Left ventricle myocardium superior (tissue), 1 donor: ENCODE results near the gene DOP1B. TPM values are rescaled to one million over a fixed set of nuclear protein-coding genes. Genes with fewer than 3 reads are reported as not detected.
A peak's percentile ranks its signal among the peaks of the same experiment; 100 is the strongest.

Source experiments
- ATAC-seq: fragments of 200-7000 bp; cut with Tn5 transposase; one replicate; pipeline ENCODE4 v1.9.1; 2020; ENCODE audit warnings: mild to moderate bottlenecking, moderate library complexity
- DNase-seq: peaks from one replicate; pipeline ENCODE4 v3.0.0-alpha.2; 2020
- intact Hi-C: fragments of 100-400 bp; cut with micrococcal nuclease; formaldehyde crosslinking; loops from one replicate; pipeline ENCODE4 v1.11.0; 2022
- long read RNA-seq: library from polyadenylated mRNA; unstranded; transcript quantifications from one replicate; pipeline ENCODE4 v2.0.0, GENCODE V29; 2021
- total RNA-seq: library from RNA; stranded (reverse); fragmentation: NEBNext Ultra II Directional; extraction: Animal tissue kit (Norgen Biotek cat#: 25700); gene quantifications from one replicate; pipeline ENCODE4 v1.2.1, GENCODE V29; 2021
- donor health status: DM: no; HTN: yes; CAD: no; lungs with severe emphysema.

The DOP1B gene, protein sequence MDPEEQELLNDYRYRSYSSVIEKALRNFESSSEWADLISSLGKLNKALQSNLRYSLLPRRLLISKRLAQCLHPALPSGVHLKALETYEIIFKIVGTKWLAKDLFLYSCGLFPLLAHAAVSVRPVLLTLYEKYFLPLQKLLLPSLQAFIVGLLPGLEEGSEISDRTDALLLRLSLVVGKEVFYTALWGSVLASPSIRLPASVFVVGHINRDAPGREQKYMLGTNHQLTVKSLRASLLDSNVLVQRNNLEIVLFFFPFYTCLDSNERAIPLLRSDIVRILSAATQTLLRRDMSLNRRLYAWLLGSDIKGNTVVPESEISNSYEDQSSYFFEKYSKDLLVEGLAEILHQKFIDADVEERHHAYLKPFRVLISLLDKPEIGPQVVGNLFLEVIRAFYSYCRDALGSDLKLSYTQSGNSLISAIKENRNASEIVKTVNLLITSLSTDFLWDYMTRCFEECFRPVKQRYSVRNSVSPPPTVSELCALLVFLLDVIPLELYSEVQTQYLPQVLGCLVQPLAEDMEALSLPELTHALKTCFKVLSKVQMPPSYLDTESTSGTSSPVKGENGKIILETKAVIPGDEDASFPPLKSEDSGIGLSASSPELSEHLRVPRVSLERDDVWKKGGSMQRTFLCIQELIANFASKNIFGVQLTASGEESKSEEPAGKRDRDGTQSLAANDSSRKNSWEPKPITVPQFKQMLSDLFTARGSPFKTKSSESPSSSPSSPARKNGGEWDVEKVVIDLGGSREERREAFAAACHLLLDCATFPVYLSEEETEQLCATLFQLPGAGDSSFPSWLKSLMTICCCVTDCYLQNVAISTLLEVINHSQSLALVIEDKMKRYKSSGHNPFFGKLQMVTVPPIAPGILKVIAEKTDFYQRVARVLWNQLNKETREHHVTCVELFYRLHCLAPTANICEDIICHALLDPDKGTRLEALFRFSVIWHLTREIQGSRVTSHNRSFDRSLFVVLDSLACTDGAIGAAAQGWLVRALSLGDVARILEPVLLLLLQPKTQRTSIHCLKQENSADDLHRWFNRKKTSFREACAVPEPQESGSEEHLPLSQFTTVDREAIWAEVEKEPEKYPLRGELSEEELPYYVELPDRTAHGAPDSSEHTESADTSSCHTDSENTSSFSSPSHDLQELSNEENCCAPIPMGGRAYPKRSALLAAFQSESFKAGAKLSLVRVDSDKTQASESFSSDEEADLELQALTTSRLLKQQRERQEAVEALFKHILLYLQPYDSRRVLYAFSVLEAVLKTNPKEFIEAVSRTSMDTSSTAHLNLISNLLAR (N-terminal part only)
- 15.8 TPM for total RNA-seq
- long read RNA-seq, partial matches to known transcripts: 7 of 7 reads
- long read RNA-seq, other reads (novel, unspliced or antisense): 0 of 7 reads

GRCh38 chr21:36156815-36157670, at the start of gene DOP1B:
Gene DOP1B, plus strand, starts transcription at chr21:36156824. Its CDS starts 7,910 bp downstream, at chr21:36164734.
- DNase-seq (no peak), ATAC-seq (peak; percentile 18)
- intact Hi-C loops: loop anchor here (10.0 kb wide), 1 partner anchor 178 kb away; no protein-coding TSS in a partner anchor

DNA sequence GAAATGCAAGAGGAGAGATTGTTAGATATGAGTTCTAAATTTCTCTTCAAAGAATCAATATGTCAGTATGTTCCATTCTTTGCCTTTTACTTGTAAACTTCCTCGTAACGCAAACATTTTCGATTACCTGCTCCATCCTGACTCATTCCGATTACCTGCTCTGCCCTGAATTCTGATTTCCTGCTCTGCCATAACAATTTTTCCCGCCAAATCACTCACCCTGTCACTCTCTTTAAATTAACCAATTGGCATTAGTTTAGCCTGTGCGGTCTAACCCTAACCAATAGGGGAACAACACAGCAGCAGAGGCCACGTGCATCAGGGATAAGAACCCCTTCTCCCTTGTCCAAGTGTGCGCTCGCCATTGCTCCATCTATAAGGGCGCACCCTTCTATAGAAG, 46.8 kb upstream of the DOP1B start:
- intact Hi-C loops: loop anchor here (10.0 kb wide), 1 partner anchor 45 kb away; the partner anchor contains the start of gene SETD4
- DNase-seq: no peak
- ATAC-seq: no peak

DNA sequence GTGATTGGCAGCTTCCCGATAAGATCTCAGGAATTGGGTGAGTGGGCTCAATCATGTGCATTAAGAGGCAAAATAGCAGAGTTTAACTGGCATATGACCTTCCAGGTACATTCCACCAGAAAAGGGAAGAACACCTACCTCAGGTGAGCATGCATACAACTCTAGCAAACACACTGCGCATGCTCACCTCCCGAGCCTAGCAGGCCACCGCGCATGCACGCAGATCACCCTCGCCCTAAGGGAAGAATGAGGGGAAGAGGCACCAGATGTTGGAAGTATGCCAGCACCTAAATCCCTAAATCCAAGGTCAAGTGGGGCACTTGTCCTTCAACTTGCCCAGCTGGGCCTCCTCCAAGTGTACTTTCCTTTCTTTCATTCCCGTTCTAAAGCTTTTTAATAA, 45.4 kb upstream of the DOP1B start:
- no peak for ATAC-seq
- intact Hi-C loops: loop anchor here (10.0 kb wide), 1 partner anchor 46 kb away; the partner anchor contains the start of gene SETD4
- DNase-seq: no peak

DNA sequence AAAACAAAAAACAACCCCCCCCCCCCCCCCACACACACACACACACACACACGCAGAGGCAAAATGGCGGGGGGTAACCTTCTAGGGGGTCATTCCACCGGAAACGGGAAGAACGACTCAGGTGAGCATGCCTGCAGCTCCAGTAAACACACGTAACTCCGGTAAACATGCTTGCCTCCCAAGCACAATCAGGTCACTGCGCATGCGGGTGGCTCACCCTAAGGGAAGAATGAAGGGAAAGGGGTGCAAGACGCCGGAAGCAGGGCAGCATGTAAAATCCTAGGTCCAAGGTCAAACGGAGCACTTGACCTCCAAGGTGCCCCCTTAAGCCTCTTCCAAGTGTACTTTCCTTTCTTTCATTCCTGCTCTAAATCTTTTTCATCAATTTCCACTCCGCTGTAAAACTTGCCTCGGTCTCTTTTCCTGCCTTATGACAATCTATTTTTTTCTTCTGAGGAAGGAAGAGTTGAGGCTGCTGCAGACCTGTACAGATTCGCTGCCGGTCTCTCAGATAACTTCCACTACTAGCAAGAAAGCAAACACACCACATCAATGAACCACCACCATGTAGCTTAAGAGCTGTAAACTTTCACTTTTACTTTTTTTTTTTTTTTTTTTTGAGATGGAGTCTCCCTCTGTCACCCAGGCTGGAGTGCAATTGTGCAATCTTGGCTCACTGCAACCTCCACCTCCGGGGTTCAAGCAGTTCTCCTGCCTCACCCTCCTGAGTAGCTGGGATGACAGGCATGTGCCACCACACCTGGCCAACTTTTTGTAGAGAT, 42.8 kb upstream of the DOP1B start:
- DNase-seq: no peak
- intact Hi-C loops: loop anchor here (10.0 kb wide), 1 partner anchor 49 kb away; the partner anchor contains the start of gene SETD4

GRCh38 chr21:36115138-36115730, 41.4 kb upstream of the DOP1B start:
- DNase-seq: no peak
- intact Hi-C loops: loop anchor here (10.0 kb wide), 1 partner anchor 50 kb away; the partner anchor contains the start of gene SETD4
- no peak for ATAC-seq

More for the DNA sequence above, 42.8 kb upstream of the DOP1B start:
- peak; percentile 40 for ATAC-seq

DNA sequence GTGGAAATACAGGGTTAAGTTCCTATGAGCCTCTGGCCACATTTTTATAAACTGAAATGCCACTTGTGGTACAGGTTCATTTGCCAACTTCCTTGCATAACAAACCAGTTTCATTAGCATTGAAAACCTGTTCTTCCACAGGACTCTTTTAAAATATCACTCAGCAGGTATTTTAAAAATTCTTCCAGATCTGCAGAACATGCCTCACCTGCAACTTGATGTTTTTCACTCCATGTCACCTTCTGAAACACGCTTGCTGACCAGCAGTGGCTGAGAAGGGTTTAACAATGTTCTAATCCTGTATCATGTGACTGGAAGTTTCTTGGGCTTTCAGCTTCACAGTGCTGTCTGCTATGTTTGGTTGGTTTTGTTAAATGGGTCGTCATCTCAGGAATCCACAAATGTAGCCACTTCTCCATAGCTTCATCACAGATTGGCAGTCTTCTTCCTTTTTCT, 39.3 kb upstream of the DOP1B start:
- intact Hi-C loops: loop anchor here (10.0 kb wide), 1 partner anchor 53 kb away; the partner anchor contains the start of gene SETD4
- no peak for ATAC-seq

DNA sequence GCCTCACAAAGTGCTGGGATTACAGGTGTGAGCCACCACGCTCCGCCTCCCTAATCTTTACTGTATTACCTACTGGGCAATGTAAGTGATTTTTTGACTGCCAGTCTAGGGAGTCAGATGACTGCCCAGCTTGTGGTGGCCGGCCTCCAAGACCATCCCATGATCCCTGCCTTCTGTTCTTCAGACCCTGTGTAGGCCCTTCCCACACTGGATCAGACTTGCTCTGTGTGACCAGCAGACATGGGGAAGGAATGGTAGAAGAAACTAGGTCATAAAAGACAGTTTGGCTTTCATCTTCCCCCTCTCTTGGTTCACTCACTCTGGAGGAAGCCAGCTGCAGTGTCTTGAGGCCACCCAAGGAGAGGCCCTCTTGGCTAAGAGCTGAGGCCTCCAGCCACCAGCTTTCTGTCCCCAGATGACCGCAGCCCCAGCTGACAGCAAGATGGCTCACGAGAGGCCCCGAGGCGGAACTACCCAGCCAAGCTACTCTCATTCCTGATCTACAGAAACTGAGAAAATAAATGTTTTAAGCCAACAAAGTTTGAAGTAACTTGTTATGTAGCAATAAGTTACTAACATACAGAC, 36.2 kb upstream of the DOP1B start:
- ATAC-seq: peak; percentile 85
- intact Hi-C loops: no loop called here
- peak; percentile 65 for DNase-seq

More for the DNA sequence above, 39.3 kb upstream of the DOP1B start:
- DNase-seq: no peak

DNA sequence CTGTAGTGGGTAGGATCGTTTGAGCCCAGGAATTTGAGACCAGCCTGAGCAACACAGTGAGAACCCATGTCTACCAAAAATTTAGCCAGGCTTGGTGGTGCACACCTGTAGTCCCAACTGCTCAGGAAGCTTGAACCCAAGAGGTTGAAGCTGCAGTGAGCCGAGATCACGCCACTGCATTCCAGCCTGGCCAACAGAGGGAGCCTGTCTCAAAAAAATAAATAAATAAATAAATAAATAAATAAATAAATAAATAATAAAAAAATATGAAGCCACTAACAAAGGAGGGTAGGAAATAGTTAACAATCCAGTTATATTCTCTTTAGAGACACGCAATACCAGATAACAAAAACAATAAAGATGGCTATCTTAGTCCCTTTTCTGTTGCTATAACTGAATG, 33.6 kb upstream of the DOP1B start:
- no peak for DNase-seq
- ATAC-seq: no peak
- intact Hi-C loops: no loop called here

GRCh38 chr21:36124395-36124794, 32.2 kb upstream of the DOP1B start:
- ATAC-seq (no peak), DNase-seq (no peak)
- intact Hi-C loops: no loop called here

- intact Hi-C loops: no loop called here
- DNase-seq: peak; percentile 55
- ATAC-seq: peak; percentile 31
Observed at GRCh38 chr21:36125512-36126207, 31.0 kb upstream of the DOP1B start.

GRCh38 chr21:36126208-36126565, 30.4 kb upstream of the DOP1B start:
- intact Hi-C loops: no loop called here
- DNase-seq: no peak
- no peak for ATAC-seq

GRCh38 chr21:36126621-36127110, 30.0 kb upstream of the DOP1B start:
- ATAC-seq (no peak), DNase-seq (no peak)
- intact Hi-C loops: no loop called here

DNA sequence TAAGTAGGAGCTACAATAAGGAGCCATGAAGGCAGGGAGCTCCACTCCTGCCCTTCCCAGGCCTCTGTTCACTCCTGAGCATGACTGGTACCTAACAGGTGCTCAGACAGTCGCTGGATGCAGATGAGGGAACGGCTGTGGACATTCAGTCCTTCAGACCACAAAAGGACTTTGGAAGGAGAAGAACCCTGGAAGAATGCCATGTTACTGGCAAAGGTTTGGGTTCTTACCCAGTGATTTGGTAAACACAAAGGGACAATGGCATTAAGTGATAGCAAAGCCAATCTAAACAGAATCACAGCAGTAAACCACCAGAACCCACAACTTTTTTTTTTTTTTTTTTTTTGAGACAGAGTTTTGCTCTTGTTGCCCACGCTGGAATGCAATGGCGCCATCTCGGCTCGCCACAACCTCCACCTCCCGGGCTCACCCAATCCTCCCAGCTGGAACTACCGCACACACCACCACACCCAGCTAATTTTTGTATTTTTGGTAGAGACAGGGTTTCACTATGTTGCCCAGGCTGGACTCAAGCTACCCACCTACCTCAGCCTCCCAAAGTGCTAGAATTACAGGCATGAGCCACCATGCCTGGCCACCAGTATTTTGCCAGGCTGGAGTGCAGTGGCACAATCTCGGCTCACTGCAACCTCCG, 29.2 kb upstream of the DOP1B start:
- intact Hi-C loops: no loop called here
- DNase-seq (no peak), ATAC-seq (no peak)

- no peak for ATAC-seq
- intact Hi-C loops: no loop called here
- no peak for DNase-seq
Observed at GRCh38 chr21:36127977-36128376, 28.6 kb upstream of the DOP1B start.

- no peak for DNase-seq
- no peak for ATAC-seq
- intact Hi-C loops: no loop called here
Observed at GRCh38 chr21:36129219-36129618, 27.4 kb upstream of the DOP1B start.
